A549 (cell line): ENCODE data around the gene ZMYM5.

Source experiments
- BCL3 ChIP-seq: fragments of >200 bp; sonication (Bioruptor Twin); formaldehyde crosslinking; IDR thresholded peaks from 3 replicates; pipeline ENCODE4 v1.6.1; 2016
- CTCF ChIP-seq: fragments of >200 bp; sonication (Bioruptor Twin); formaldehyde crosslinking; IDR thresholded peaks from 3 replicates; pipeline ENCODE4 v1.5.1; 2016
- HOXB5 ChIP-seq: fragments of 250-450 bp; sonication (Bioruptor Pico); IDR thresholded peaks from 2 replicates; pipeline ENCODE4 v1.5.0; 2020; ENCODE audit warnings: mild to moderate bottlenecking, moderate library complexity
- PHF8 ChIP-seq: fragments of 200-600 bp; sonication (generic); IDR thresholded peaks from 2 replicates; pipeline ENCODE4 v1.6.1; 2016; ENCODE audit warnings: low read depth, mild to moderate bottlenecking, antibody characterized with exemption, moderate library complexity, borderline replicate concordance
- RCOR1 ChIP-seq: fragments of 150-350 bp; IDR thresholded peaks from 2 replicates; pipeline ENCODE4 v1.6.1; 2014; ENCODE audit warnings: antibody characterized with exemption, low read length, low read depth
- ZNF302 ChIP-seq: fragments of 250-450 bp; sonication (Bioruptor Pico); IDR thresholded peaks from 2 replicates; pipeline ENCODE4 v1.9.0; 2021; ENCODE audit warnings: inconsistent platforms, mild to moderate bottlenecking, moderate library complexity

- no peak for TF ChIP-seq RCOR1
- no peak for TF ChIP-seq ZNF302 (CRISPR knock-in tag)
- TF ChIP-seq CTCF = no peak
- no peak for TF ChIP-seq PHF8
- TF ChIP-seq HOXB5 (CRISPR knock-in tag) = no peak
- no peak for TF ChIP-seq BCL3
Measured at GRCh38 chr13:19890030-19890429, 26.6 kb upstream of the ZMYM5 start.
